Trophoblast cell (in vitro differentiated cells and primary cell): ENCODE results near the gene CAMK2N2.

Source experiments
- DNase-seq, 2 donors: peaks; one replicate each; pipeline ENCODE4 v3.0.0-alpha.2; 2016
- H2AFZ ChIP-seq: 2 replicates; pipeline ENCODE4 v1.6.1; 2013; ENCODE audit warnings: low read length, moderate library complexity, mild to moderate bottlenecking; ENCODE audit not compliant: insufficient read depth, poor library complexity
- H2AK5ac ChIP-seq: 2 replicates; pipeline ENCODE4 v1.6.1; 2013; ENCODE audit warnings: mild to moderate bottlenecking, low read length
- H2BK120ac ChIP-seq: 2 replicates; pipeline ENCODE4 v1.6.1; 2013; ENCODE audit warnings: low read length, mild to moderate bottlenecking, moderate library complexity; ENCODE audit not compliant: insufficient read depth, poor library complexity
- H2BK12ac ChIP-seq: 2 replicates; pipeline ENCODE4 v1.6.1; 2013; ENCODE audit warnings: mild to moderate bottlenecking, low read length, moderate library complexity
- H2BK5ac ChIP-seq: 2 replicates; pipeline ENCODE4 v1.6.1; 2013; ENCODE audit warnings: low read length, low read depth, moderate library complexity, mild to moderate bottlenecking; ENCODE audit not compliant: poor library complexity
- H3K14ac ChIP-seq: 2 replicates; pipeline ENCODE4 v1.6.1; 2013; ENCODE audit warnings: mild to moderate bottlenecking, low read length
- H3K18ac ChIP-seq: 2 replicates; pipeline ENCODE4 v1.6.1; 2013; ENCODE audit warnings: mild to moderate bottlenecking, low read length
- H3K23ac ChIP-seq: 2 replicates; pipeline ENCODE4 v1.6.1; 2013; ENCODE audit warnings: low read length
- H3K27ac ChIP-seq: 2 replicates; pipeline ENCODE4 v1.5.1; 2013; ENCODE audit warnings: low read depth, mild to moderate bottlenecking, inconsistent platforms, low read length, moderate library complexity
- H3K27me3 ChIP-seq: 2 replicates; pipeline ENCODE4 v1.6.1; 2013; ENCODE audit warnings: inconsistent platforms, mild to moderate bottlenecking, low read length, moderate library complexity; ENCODE audit not compliant: insufficient read depth
- H3K36me3 ChIP-seq, 2 experiments: 1 replicate in 1 of 2; 2 replicates in 1 of 2; pipeline ENCODE4 v1.6.1; 2013; ENCODE audit warnings: low read length in 2 of 2, mild to moderate bottlenecking in 2 of 2, moderate library complexity in 1 of 2; ENCODE audit not compliant: insufficient read depth in 2 of 2, control insufficient read depth in 1 of 2
- H3K4ac ChIP-seq: 2 replicates; pipeline ENCODE4 v1.6.1; 2013; ENCODE audit warnings: low read depth, mild to moderate bottlenecking, low read length, moderate library complexity
- H3K4me1 ChIP-seq, 2 experiments: 1 replicate in 1 of 2; 2 replicates in 1 of 2; pipeline ENCODE4 v1.6.1; 2013; ENCODE audit warnings: low read length in 2 of 2, mild to moderate bottlenecking in 2 of 2, moderate library complexity in 1 of 2; ENCODE audit not compliant: insufficient read depth in 2 of 2, control insufficient read depth in 1 of 2
- H3K4me2 ChIP-seq: 2 replicates; pipeline ENCODE4 v1.6.1; 2013; ENCODE audit warnings: inconsistent platforms, mild to moderate bottlenecking, low read length, moderate library complexity
- H3K4me3 ChIP-seq: 2 replicates; pipeline ENCODE4 v1.5.1; 2013; ENCODE audit warnings: mild to moderate bottlenecking, low read depth, low read length, inconsistent platforms
- H3K79me1 ChIP-seq: one replicate; pipeline ENCODE4 v1.6.1; 2013; ENCODE audit warnings: low read length
- H3K79me2 ChIP-seq: 2 replicates; pipeline ENCODE4 v1.6.1; 2013; ENCODE audit warnings: low read length, mild to moderate bottlenecking; ENCODE audit not compliant: control insufficient read depth, insufficient read depth, poor library complexity
- H3K9ac ChIP-seq: 2 replicates; pipeline ENCODE4 v1.6.1; 2013; ENCODE audit warnings: mild to moderate bottlenecking, low read length
- H3K9me3 ChIP-seq: 2 replicates; pipeline ENCODE4 v1.6.1; 2013; ENCODE audit warnings: low read depth, mild to moderate bottlenecking, control low read depth, inconsistent platforms, low read length; ENCODE audit not compliant: insufficient read depth
- H4K12ac ChIP-seq: 2 replicates; pipeline ENCODE4 v1.6.1; 2013; ENCODE audit warnings: low read depth, mild to moderate bottlenecking, low read length, moderate library complexity
- H4K8ac ChIP-seq: 2 replicates; pipeline ENCODE4 v1.6.1; 2013; ENCODE audit warnings: low read depth, mild to moderate bottlenecking, low read length, moderate library complexity
- H4K91ac ChIP-seq: one replicate; pipeline ENCODE4 v1.6.1; 2013; ENCODE audit warnings: low read depth, mild to moderate bottlenecking, low read length, moderate library complexity
- WGBS: extraction: QIAGEN DNeasy Blood & Tissue Kit; methylation state at CpG from one replicate; pipeline ENCODE4 v1.1.7; 2013; ENCODE audit warnings: missing lambda C conversion rate; ENCODE audit not compliant: insufficient read length, insufficient coverage; ENCODE audit errors: extremely low coverage; 5-methylcytosine and 5-hydroxymethylcytosine counted together

The CAMK2N2 gene

DNA sequence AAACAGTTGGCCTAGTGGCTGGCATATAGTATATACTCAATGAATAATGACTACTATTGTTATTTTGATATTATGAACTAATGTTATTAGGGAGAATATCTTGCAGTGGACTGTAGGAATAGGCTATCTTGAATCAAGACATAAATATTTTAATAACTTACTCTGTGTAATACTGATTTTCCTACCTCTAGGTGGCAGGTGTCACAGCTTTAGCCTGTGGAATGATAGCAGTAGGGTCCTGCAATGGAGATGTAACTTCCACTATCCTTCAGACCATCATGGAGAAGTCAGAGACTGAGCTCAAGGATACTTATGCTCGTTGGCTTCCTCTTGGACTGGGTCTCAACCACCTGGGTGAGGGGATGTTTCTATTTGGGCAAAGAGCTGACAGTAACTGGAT is 44.2 kb upstream of the CAMK2N2 start:
- Histone ChIP-seq H3K18ac (no peak overlapping the region), H3K4ac (no peak overlapping the region), H3K23ac (no peak overlapping the region), H3K4me3 (no peak overlapping the region), H3K4me2 (no peak overlapping the region), H3K36me3 (peaks cover 59 to 79% of the 10 kb centered on the region in 2 experiments), H2BK12ac (no peak overlapping the region), H3K79me2 (no peaks in the 10 kb centered on the region), H2BK5ac (no peak overlapping the region), H3K79me1 (no peaks in the 10 kb centered on the region), H2AFZ (no peak overlapping the region), H3K4me1 (no peaks in the 10 kb centered on the region), H3K9me3 (no peaks in the 10 kb centered on the region), H4K8ac (no peak overlapping the region), H3K27me3 (no peaks in the 10 kb centered on the region), H3K14ac (no peak overlapping the region), H3K27ac (no peak overlapping the region), H4K91ac (no peak overlapping the region), H2BK120ac (no peak overlapping the region), H4K12ac (no peak overlapping the region), H3K9ac (no peak overlapping the region), H2AK5ac (no peak overlapping the region)
- no CpG with 5 or more reads among the region's 1 CpG for WGBS
- peak in 1 of 2 donors; percentile 7 for DNase-seq

- peak overlapping the region; percentile 89 for H3K4me2 ChIP-seq
- H4K12ac ChIP-seq, result no peak overlapping the region
- H3K4me1 ChIP-seq, result peaks cover 0 to 4% of the 10 kb centered on the region in 2 experiments
- WGBS, result no CpG with 5 or more reads among the region's 3 CpGs
- no peak overlapping the region for H2BK12ac ChIP-seq
- H3K18ac ChIP-seq, result no peak overlapping the region
- H4K8ac ChIP-seq, result no peak overlapping the region
- no peak overlapping the region for H3K4me3 ChIP-seq
- no peak overlapping the region for H2AFZ ChIP-seq
- no peak overlapping the region for H2BK5ac ChIP-seq
- H3K4ac ChIP-seq, result peak overlapping the region; percentile 46
- H3K79me2 ChIP-seq, result peaks cover 10% of the 10 kb centered on the region
- H3K9me3 ChIP-seq, result no peaks in the 10 kb centered on the region
- no peak overlapping the region for H2AK5ac ChIP-seq
- H3K9ac ChIP-seq, result peak overlapping the region; percentile 31
- no peaks in the 10 kb centered on the region for H3K27me3 ChIP-seq
- no peak overlapping the region for H3K14ac ChIP-seq
- peaks cover 30 to 46% of the 10 kb centered on the region in 2 experiments for H3K36me3 ChIP-seq
- H3K79me1 ChIP-seq, result peaks cover 9% of the 10 kb centered on the region
- H4K91ac ChIP-seq, result no peak overlapping the region
- H2BK120ac ChIP-seq, result no peak overlapping the region
- DNase-seq, result no peak
- no peak overlapping the region for H3K23ac ChIP-seq
- H3K27ac ChIP-seq, result no peak overlapping the region
Observed at GRCh38 chr3:184300378-184300720, 39.0 kb upstream of the CAMK2N2 start.

DNA sequence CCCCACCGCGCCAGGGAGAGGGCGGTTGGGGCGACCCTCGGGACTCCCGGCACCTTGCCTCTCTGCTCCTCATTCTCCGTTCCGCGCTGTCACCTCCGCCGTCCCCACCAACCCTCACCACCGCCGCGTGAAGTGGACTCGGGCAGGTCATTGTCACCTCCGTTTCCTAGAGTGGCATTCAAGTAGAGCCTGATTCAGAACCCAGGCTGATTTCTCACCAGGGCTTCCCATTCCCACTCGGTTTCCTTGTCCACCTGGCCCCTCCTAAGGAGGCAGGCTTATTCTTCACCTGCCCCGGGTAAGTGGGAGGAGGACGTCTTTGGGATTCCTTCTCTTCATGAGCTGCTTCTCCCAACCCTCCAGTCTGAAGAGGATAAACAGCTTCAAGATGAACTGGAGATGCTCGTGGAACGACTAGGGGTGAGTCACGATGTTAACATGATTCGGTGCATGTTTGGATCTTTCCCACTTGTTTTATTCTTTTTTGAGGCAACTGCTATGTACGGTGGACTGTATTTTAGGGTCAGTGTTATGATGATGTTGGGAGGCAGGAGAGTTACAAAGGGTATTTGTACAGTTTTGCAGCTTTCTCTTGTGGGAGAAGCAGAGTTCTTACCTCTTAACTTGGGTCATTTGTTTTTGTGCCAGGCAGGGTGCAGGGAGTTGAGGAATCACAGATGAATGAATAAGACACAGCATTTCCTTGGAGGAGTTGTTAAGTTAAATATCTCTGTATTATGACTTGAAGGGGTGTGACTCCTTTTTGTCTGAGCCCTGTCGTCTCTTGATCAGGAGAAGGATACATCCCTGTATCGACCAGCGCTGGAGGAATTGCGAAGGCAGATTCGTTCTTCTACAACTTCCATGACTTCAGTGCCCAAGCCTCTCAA is 38.4 kb upstream of the CAMK2N2 start:
- H3K4me2 ChIP-seq, result peak overlapping the region; percentile 89
- peak overlapping the region; percentile 81 for H3K18ac ChIP-seq
- H3K9me3 ChIP-seq, result no peaks in the 10 kb centered on the region
- peak overlapping the region; percentile 57 for H2BK120ac ChIP-seq
- H4K12ac ChIP-seq, result peak overlapping the region; percentile 95
- peaks cover 30 to 40% of the 10 kb centered on the region in 2 experiments for H3K36me3 ChIP-seq
- H3K4ac ChIP-seq, result peak overlapping the region; percentile 96
- peak overlapping the region; percentile 95 for H4K8ac ChIP-seq
- no peaks in the 10 kb centered on the region for H3K27me3 ChIP-seq
- H3K14ac ChIP-seq, result peak overlapping the region; percentile 96
- WGBS, result no CpG with 5 or more reads among the region's 29 CpGs
- H3K79me1 ChIP-seq, result peaks cover 9% of the 10 kb centered on the region
- no peak overlapping the region for H2BK12ac ChIP-seq
- peak in 1 of 2 donors; percentile 36 for DNase-seq
- peak overlapping the region; percentile 96 for H3K4me3 ChIP-seq
- H3K9ac ChIP-seq, result peak overlapping the region; percentile 92
- peaks cover 0 to 4% of the 10 kb centered on the region in 2 experiments for H3K4me1 ChIP-seq
- peak overlapping the region; percentile 66 for H2AFZ ChIP-seq
- peaks cover 10% of the 10 kb centered on the region for H3K79me2 ChIP-seq
- peak overlapping the region; percentile 85 for H2BK5ac ChIP-seq
- no peak overlapping the region for H3K23ac ChIP-seq
- H2AK5ac ChIP-seq, result peak overlapping the region; percentile 99
- H3K27ac ChIP-seq, result peak overlapping the region; percentile 14
- peak overlapping the region; percentile 85 for H4K91ac ChIP-seq

GRCh38 chr3:184298759-184299487 is 37.6 kb upstream of the CAMK2N2 start, which contains the start of gene PSMD2:
Gene PSMD2 (plus strand): TSS chr3:184299241. CDS start chr3:184299267, 26 bp downstream.
- peak within 1 kb of the TSS; percentile 14 for H3K27ac ChIP-seq
- no peak within 1 kb of the TSS for H2BK12ac ChIP-seq
- WGBS, result no CpG with 5 or more reads among the region's 78 CpGs
- peak within 1 kb of the TSS; percentile 99 for H2AK5ac ChIP-seq
- peak; percentile 96 to 98 for DNase-seq
- peak within 1 kb of the TSS; percentile 95 for H4K8ac ChIP-seq
- peak within 1 kb of the TSS; percentile 92 for H3K9ac ChIP-seq
- no peaks in the 10 kb centered on the region for H3K27me3 ChIP-seq
- H3K23ac ChIP-seq, result no peak within 1 kb of the TSS
- H3K4ac ChIP-seq, result peak within 1 kb of the TSS; percentile 96
- H3K36me3 ChIP-seq, result peaks cover 23 to 32% of the 10 kb centered on the region in 2 experiments
- peak within 1 kb of the TSS; percentile 66 for H2AFZ ChIP-seq
- no peaks in the 10 kb centered on the region for H3K9me3 ChIP-seq
- peak within 1 kb of the TSS; percentile 81 for H3K18ac ChIP-seq
- H2BK120ac ChIP-seq, result peak within 1 kb of the TSS; percentile 57
- peaks cover 9% of the 10 kb centered on the region for H3K79me1 ChIP-seq
- H3K14ac ChIP-seq, result peak within 1 kb of the TSS; percentile 96
- peak within 1 kb of the TSS; percentile 89 for H3K4me2 ChIP-seq
- peak within 1 kb of the TSS; percentile 85 for H2BK5ac ChIP-seq
- H3K79me2 ChIP-seq, result peaks cover 10% of the 10 kb centered on the region
- peak within 1 kb of the TSS; percentile 85 for H4K91ac ChIP-seq
- H4K12ac ChIP-seq, result peak within 1 kb of the TSS; percentile 95
- peak within 1 kb of the TSS; percentile 96 for H3K4me3 ChIP-seq
- H3K4me1 ChIP-seq, result peaks cover 0 to 4% of the 10 kb centered on the region in 2 experiments
